ENCODE measurements around the gene NIBAN1.
"Not testable (repeated sequence)": the region's sequence is repeated elsewhere in the genome, so short reads cannot be mapped to it uniquely, and the experiment has no call there.

Gene NIBAN1

DNA sequence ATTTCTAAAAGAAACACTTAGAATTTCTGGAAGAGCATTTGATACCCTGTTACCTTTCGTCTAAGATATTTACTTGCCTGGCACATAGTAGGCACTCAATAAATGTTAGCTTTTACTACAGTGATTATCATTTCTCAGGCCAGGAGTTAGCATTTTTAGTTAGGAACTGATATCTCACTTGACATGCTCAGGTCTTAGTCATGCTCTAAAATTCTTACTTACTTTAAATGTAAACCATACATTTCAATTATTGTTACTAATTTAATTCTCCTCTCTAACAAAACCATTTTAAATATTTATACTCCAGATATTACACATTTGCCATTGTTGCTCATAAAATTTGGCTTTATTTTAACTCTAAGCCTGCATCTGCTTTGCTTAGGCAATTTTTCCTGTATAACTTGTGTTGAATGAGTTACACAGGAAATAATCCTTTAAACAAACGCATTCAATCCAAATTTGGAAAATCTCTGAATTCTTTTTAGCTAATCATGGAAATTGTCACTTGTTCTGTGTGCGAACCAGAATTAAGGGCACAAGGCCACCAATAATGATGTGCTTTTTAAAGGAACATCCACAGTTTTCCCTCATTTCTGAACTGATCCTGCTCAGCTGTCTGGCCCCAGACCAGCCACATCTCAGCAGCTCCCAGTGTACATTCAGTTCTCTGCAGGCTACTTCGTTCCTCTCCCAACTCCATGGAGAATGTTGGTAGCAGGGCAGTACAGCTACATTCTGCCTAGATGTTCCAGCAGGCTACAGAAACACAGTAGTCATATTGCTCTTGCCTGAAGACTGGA lies 15.6 kb downstream of the NIBAN1 start:
- DNase-seq (ENCODE audit: insufficient read length, low spot score): no peak
- FAIRE-seq: no peak
- no peak for TF ChIP-seq SPI1 (IDR thresholded peaks at IDR 0.05; ENCODE audit: low read depth, low read length)
- TF ChIP-seq POLR2A (IDR thresholded peaks at IDR 0.05; ENCODE audit: low read depth, low read length): no peak
- TF ChIP-seq POLR2AphosphoS5 (IDR thresholded peaks at IDR 0.05; ENCODE audit: low read depth, low read length): no peak
- TF ChIP-seq POU2F2 (IDR thresholded peaks at IDR 0.05; ENCODE audit: low read depth, low read length): no peak
- TF ChIP-seq PAX5 (IDR thresholded peaks at IDR 0.05; ENCODE audit: insufficient read depth, low read length, severe bottlenecking): no peak
- TF ChIP-seq TAF1 (IDR thresholded peaks at IDR 0.05; ENCODE audit: low read depth, low read length): no peak

DNA sequence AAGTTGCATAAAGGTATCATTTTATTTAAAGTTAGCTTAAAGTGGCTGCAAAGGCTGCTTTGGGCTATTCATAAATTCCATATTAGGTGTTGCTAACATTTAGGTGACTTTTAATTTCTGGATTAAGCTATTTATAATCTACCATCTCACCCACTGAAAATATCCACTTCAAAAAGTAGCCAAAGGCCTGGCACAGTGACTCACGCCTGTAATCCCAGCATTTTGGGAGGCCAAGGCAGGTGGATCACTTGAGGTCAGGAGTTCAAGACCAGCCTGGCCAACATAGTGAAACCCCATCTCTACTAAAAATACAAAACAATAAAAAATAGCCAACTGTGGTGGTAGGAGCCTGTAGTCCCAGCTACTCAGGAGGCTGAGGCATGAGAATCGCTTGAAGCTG lies 16.4 kb downstream of the NIBAN1 start:
- not testable (repeated sequence) for FAIRE-seq; DNase-seq (ENCODE audit: insufficient read length, low spot score)

DNA sequence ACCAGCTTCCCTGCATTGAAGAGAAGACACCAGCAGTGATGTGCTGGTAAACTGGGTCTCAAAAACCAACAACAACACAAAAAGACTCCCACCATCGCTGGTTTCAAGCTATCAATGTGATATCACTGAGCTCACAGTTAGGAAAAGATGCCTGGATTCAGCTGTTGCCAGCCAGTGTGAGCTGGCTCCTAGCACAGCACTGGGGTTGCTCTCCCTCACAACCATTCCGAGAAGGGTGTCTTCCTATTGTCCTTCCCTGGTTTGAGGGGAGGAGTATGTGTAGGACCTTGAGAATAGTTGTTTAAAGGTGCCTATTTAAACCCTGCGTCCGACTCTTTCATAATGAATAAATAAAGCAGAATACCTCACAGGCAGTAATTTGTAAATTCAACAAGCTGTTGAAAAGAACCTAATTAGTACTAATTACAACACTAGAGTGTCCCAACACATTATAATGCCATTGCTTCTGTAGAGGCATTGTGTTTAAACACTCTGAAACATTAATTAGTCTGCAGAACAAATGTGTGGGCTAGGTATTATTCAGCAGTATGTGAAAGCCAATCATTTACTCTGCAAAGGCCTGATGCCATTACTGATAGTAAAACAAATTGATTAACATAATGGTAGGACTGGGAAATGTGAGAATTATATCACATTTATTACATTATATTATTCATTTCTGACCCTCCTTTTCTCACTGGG lies 17.2 kb downstream of the NIBAN1 start:
- TF ChIP-seq POLR2AphosphoS5 (IDR thresholded peaks at IDR 0.05; ENCODE audit: low read depth, low read length) (no peak), PAX5 (IDR thresholded peaks at IDR 0.05; ENCODE audit: insufficient read depth, low read length, severe bottlenecking) (no peak), POLR2A (IDR thresholded peaks at IDR 0.05; ENCODE audit: low read depth, low read length) (no peak), TAF1 (IDR thresholded peaks at IDR 0.05; ENCODE audit: low read depth, low read length) (no peak), SPI1 (IDR thresholded peaks at IDR 0.05; ENCODE audit: low read depth, low read length) (no peak), POU2F2 (IDR thresholded peaks at IDR 0.05; ENCODE audit: low read depth, low read length) (no peak)
- FAIRE-seq (no peak), DNase-seq (ENCODE audit: insufficient read length, low spot score) (no peak)

DNA sequence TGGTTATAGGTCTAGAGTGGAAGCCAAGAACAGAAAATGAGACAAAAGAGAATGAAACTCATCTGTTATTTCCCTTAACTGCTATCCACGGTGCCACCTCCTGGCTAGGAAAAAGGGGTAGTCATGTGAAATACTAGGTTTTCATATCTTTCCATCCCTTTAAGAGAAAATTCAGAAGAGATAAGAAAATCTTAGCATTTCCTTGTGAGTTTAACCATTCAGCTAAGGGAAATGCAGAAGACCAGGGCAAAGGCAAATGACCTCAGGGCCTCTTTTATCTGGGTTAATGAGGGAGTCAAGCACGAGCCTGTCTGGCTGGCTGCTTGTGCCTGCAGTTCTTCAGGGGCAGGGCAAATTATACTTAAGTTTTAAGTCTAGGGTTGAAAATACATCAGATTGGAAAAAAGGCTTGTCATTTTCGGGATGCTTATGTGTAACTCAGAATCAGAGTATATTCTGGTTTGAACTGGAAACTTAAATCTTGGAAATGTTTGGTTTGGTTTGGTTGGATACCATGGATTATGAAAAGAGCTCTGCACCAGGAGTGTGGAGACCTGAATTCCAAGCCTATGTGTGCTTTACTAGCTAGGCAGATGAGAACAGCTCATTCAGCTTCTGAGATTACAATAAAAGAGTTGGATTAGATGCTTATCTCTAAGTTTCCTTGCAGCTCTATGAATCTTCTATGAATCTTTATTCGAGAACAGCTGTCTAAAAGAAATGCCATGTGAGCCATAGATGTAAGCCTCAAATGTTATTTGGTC lies 19.9 kb downstream of the NIBAN1 start:
- no peak for FAIRE-seq
- TF ChIP-seq POLR2A (IDR thresholded peaks at IDR 0.05; ENCODE audit: low read depth, low read length): no peak
- no peak for TF ChIP-seq POU2F2 (IDR thresholded peaks at IDR 0.05; ENCODE audit: low read depth, low read length)
- TF ChIP-seq PAX5 (IDR thresholded peaks at IDR 0.05; ENCODE audit: insufficient read depth, low read length, severe bottlenecking): no peak
- no peak for TF ChIP-seq TAF1 (IDR thresholded peaks at IDR 0.05; ENCODE audit: low read depth, low read length)
- no peak for TF ChIP-seq POLR2AphosphoS5 (IDR thresholded peaks at IDR 0.05; ENCODE audit: low read depth, low read length)
- no peak for TF ChIP-seq SPI1 (IDR thresholded peaks at IDR 0.05; ENCODE audit: low read depth, low read length)

DNA sequence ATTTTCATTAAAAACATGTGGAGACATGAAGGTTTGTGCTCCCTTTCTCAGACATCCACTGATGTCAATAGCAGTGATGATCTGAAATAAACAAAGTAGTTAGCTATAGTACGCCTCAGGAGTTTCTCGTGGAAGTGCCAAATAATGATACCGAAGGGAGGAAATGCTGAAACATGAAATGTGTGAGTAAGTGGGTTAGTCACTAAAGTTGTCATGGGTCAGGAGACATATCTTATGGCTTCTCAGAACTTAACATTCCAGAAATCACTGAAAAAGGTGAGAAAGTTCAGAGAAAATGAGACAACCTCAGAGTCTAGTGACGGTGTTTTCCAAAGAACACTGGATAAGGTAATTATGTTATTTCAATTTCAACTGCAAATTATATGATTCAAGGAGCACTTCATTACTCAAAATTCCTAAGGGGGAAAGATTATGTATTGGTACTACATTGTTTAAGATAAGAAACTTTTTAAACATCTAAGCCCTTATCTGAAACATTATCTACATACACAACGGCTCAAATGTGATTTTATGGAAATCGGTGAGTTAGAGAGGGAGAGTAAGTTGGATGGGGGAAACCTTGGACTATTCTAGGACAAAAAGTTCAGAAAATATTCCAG lies 20.6 kb downstream of the NIBAN1 start:
- no peak for FAIRE-seq
- DNase-seq (ENCODE audit: insufficient read length, low spot score): no peak
- no peak for TF ChIP-seq PAX5 (IDR thresholded peaks at IDR 0.05; ENCODE audit: insufficient read depth, low read length, severe bottlenecking)
- TF ChIP-seq TAF1 (IDR thresholded peaks at IDR 0.05; ENCODE audit: low read depth, low read length): no peak
- no peak for TF ChIP-seq POU2F2 (IDR thresholded peaks at IDR 0.05; ENCODE audit: low read depth, low read length)
- no peak for TF ChIP-seq POLR2AphosphoS5 (IDR thresholded peaks at IDR 0.05; ENCODE audit: low read depth, low read length)

More for the DNA sequence above, 19.9 kb downstream of the NIBAN1 start:
- DNase-seq (ENCODE audit: insufficient read length, low spot score): no peak

DNA sequence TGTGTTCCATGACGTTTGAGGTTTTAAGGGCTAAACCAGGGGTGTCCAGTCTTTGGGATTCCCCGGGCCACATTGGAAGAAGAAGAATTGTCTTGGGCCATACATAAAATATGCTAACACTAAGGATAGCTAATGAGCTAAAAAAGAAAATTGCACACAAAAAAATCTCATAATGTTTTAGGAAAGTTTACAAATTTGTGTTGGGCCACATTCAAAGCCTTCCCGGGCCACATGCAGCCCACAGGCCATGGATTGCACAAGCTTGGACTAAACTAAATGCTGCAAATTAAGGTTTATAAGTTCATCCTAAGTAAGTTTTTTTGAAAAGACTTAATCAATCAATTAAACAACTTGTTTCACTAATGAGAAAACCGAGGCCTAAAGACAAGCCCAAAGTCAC lies 21.9 kb downstream of the NIBAN1 start:
- no peak for FAIRE-seq
- no peak for DNase-seq (ENCODE audit: insufficient read length, low spot score)
- TF ChIP-seq POLR2AphosphoS5 (IDR thresholded peaks at IDR 0.05; ENCODE audit: low read depth, low read length) (no peak), POLR2A (IDR thresholded peaks at IDR 0.05; ENCODE audit: low read depth, low read length) (no peak), SPI1 (IDR thresholded peaks at IDR 0.05; ENCODE audit: low read depth, low read length) (no peak), TAF1 (IDR thresholded peaks at IDR 0.05; ENCODE audit: low read depth, low read length) (no peak), PAX5 (IDR thresholded peaks at IDR 0.05; ENCODE audit: insufficient read depth, low read length, severe bottlenecking) (no peak), POU2F2 (IDR thresholded peaks at IDR 0.05; ENCODE audit: low read depth, low read length) (no peak)

DNA sequence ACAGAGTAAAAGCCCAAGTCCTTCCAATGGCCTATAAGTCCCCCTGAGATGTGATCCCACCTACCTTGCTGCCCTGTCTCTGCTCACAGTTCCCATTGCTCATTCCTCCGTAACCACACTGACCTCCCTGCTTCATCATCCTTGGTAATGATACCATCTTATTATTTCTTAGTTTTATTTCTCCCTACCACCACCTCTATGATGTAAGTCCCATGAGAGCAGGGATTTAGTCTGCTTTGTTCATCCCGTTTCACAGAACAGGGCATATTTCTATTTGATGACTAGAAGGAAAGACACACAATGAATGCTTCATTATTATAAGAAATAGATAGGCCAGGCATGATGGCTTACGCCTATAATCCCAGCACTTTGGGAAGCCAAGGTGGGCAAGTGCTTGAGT lies 22.5 kb downstream of the NIBAN1 start:
- FAIRE-seq (no peak), DNase-seq (ENCODE audit: insufficient read length, low spot score) (no peak)
- TF ChIP-seq POLR2A (IDR thresholded peaks at IDR 0.05; ENCODE audit: low read depth, low read length): no peak
- no peak for TF ChIP-seq PAX5 (IDR thresholded peaks at IDR 0.05; ENCODE audit: insufficient read depth, low read length, severe bottlenecking)
- no peak for TF ChIP-seq POLR2AphosphoS5 (IDR thresholded peaks at IDR 0.05; ENCODE audit: low read depth, low read length)
- no peak for TF ChIP-seq SPI1 (IDR thresholded peaks at IDR 0.05; ENCODE audit: low read depth, low read length)
- TF ChIP-seq POU2F2 (IDR thresholded peaks at IDR 0.05; ENCODE audit: low read depth, low read length): no peak
- TF ChIP-seq TAF1 (IDR thresholded peaks at IDR 0.05; ENCODE audit: low read depth, low read length): no peak

DNA sequence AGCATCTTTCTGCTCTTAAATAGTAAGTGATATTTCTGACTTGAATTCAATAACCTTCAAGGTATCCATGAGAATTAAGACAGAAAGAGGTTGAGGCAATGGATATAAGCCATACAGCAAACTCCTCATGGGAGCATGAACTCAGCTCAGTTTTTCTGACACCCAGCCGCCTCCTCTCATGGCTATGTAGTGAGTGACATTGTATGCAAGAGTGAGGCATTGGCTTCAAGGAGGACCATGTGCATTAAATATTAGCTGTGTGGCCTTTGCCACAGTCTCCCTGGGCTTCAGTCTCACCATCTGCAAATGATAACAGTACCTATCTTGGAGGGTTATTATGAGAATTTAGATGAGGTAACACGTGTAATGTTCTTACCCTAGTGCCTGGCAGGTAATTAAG lies 23.4 kb downstream of the NIBAN1 start:
- TF ChIP-seq SPI1 (IDR thresholded peaks at IDR 0.05; ENCODE audit: low read depth, low read length) (no peak), TAF1 (IDR thresholded peaks at IDR 0.05; ENCODE audit: low read depth, low read length) (no peak), POLR2AphosphoS5 (IDR thresholded peaks at IDR 0.05; ENCODE audit: low read depth, low read length) (no peak), PAX5 (IDR thresholded peaks at IDR 0.05; ENCODE audit: insufficient read depth, low read length, severe bottlenecking) (no peak), POU2F2 (IDR thresholded peaks at IDR 0.05; ENCODE audit: low read depth, low read length) (no peak), POLR2A (IDR thresholded peaks at IDR 0.05; ENCODE audit: low read depth, low read length) (no peak)
- no peak for FAIRE-seq
- no peak for DNase-seq (ENCODE audit: insufficient read length, low spot score)

DNA sequence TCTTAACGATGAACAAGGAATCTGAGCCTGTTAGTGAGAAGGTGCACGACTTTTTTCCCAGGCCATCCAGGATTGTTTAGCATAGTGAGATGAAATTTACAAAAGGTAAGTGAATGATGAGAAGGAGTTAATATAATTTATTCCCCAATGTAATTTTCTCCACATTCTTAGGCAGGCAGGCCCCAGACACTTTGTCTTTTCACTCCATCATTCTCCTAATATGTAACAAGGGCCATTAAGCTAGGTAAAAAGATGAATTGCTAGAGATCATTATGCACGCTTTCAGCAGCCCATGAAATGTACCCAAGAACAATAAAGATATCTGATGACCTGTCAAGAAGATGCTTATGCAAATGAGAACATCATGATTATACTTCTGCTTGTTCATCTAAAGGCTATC lies 24.1 kb downstream of the NIBAN1 start:
- DNase-seq (ENCODE audit: insufficient read length, low spot score) (no peak), FAIRE-seq (no peak)
- TF ChIP-seq PAX5 (IDR thresholded peaks at IDR 0.05; ENCODE audit: insufficient read depth, low read length, severe bottlenecking): no peak
- TF ChIP-seq SPI1 (IDR thresholded peaks at IDR 0.05; ENCODE audit: low read depth, low read length): no peak
- TF ChIP-seq POU2F2 (IDR thresholded peaks at IDR 0.05; ENCODE audit: low read depth, low read length): no peak
- no peak for TF ChIP-seq POLR2A (IDR thresholded peaks at IDR 0.05; ENCODE audit: low read depth, low read length)
- no peak for TF ChIP-seq POLR2AphosphoS5 (IDR thresholded peaks at IDR 0.05; ENCODE audit: low read depth, low read length)
- no peak for TF ChIP-seq TAF1 (IDR thresholded peaks at IDR 0.05; ENCODE audit: low read depth, low read length)

All from GM12891 (cell line).